Chondrocyte (in vitro differentiated cells): ENCODE data around the gene APOBR. TPM values are rescaled to one million over a fixed set of nuclear protein-coding genes. Genes with fewer than 3 reads are reported as not detected.
"Not testable (repeated sequence)": the region's sequence is repeated elsewhere in the genome, so short reads cannot be mapped to it uniquely, and the experiment has no call there.

ENCODE experiments used
- DNase-seq: peaks from one replicate; pipeline ENCODE4 v3.0.0; 2021; ENCODE audit warnings: mixed read lengths, low spot score
- H3K27ac Mint-ChIP-seq: one replicate; pipeline ENCODE4 v1.8.0; 2021; ENCODE audit warnings: mild to moderate bottlenecking, moderate library complexity, mixed read lengths; ENCODE audit not compliant: unreplicated experiment
- H3K27me3 Mint-ChIP-seq: 2 replicates; pipeline ENCODE4 v1.8.0; 2021; ENCODE audit warnings: low read depth, mixed read lengths
- H3K36me3 Mint-ChIP-seq: 2 replicates; pipeline ENCODE4 v1.8.0; 2021; ENCODE audit warnings: low read depth, mixed read lengths
- H3K4me1 Mint-ChIP-seq: 2 replicates; pipeline ENCODE4 v1.8.0; 2021; ENCODE audit warnings: low read depth, mild to moderate bottlenecking, mixed read lengths
- H3K4me3 Mint-ChIP-seq: one replicate; pipeline ENCODE4 v1.8.0; 2021; ENCODE audit warnings: mild to moderate bottlenecking, moderate library complexity, mixed read lengths; ENCODE audit not compliant: unreplicated experiment
- H3K9me3 Mint-ChIP-seq: 2 replicates; pipeline ENCODE4 v1.8.0; 2021; ENCODE audit warnings: low read depth, mixed read lengths
- CTCF ChIP-seq: fragments of 200-600 bp; sonication (generic); IDR thresholded peaks from 2 replicates; pipeline ENCODE4 v1.5.0; 2021; ENCODE audit warnings: antibody characterized with exemption, mild to moderate bottlenecking, moderate library complexity
- total RNA-seq: library from RNA; stranded (reverse); gene quantifications from 3 replicates; pipeline ENCODE4 v1.2.1, GENCODE V29; 2021

Gene APOBR
- total RNA-seq, 1 donor from 2014 or later = 0.07 TPM

DNA sequence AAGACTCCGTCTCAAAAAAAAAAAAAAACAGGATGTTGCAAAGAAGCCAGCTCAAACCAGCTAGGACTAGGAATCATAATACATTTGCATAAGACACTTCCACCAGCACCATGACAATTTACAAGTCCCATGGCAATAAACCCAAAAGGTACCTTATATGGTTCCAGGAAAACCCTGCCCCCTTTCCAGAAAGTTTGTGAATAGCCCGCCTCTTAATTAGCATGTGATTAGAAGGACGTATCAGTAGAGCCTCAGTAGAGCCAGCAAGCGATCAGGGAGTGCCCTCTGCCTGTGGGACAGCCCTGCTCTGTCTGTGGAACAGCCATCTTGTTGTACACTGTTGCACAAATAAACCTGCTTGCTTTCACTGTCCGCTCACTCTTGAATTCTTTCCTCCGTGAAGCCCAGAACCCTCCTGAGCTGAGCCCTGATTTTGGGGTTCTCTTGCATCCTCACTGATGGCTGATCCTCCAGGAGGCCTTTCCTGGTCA, 30.3 kb downstream of the APOBR start:
- Mint-ChIP-seq H3K36me3 (no peaks in the 10 kb centered on the region), H3K9me3 (no peaks in the 10 kb centered on the region), H3K4me1 (peaks cover 11% of the 10 kb centered on the region), H3K4me3 (no peak overlapping the region), H3K27me3 (peaks cover 1% of the 10 kb centered on the region), H3K27ac (no peak overlapping the region)
- DNase-seq = no peak
- peak; percentile 14 for TF ChIP-seq CTCF

- Mint-ChIP-seq H3K9me3 (no peaks in the 10 kb centered on the region), H3K27me3 (no peaks in the 10 kb centered on the region), H3K36me3 (no peaks in the 10 kb centered on the region), H3K4me1 (peaks cover 11% of the 10 kb centered on the region), H3K27ac (no peak overlapping the region), H3K4me3 (no peak overlapping the region)
- DNase-seq = no peak
- no peak for TF ChIP-seq CTCF
Observed at GRCh38 chr16:28526201-28527099, 32.0 kb downstream of the APOBR start.

GRCh38 chr16:28527100-28527785, 32.8 kb downstream of the APOBR start:
- not testable (repeated sequence) for H3K36me3 Mint-ChIP-seq, H3K4me3 Mint-ChIP-seq, DNase-seq, H3K27me3 Mint-ChIP-seq, H3K9me3 Mint-ChIP-seq, H3K27ac Mint-ChIP-seq
- H3K4me1 Mint-ChIP-seq = peaks cover 14% of the 10 kb centered on the region

GRCh38 chr16:28527985-28528384, 33.5 kb downstream of the APOBR start:
- H3K4me1 Mint-ChIP-seq = peaks cover 20% of the 10 kb centered on the region
- H3K9me3 Mint-ChIP-seq = no peaks in the 10 kb centered on the region
- H3K27me3 Mint-ChIP-seq = no peaks in the 10 kb centered on the region
- DNase-seq = no peak
- no peak overlapping the region for H3K27ac Mint-ChIP-seq
- TF ChIP-seq CTCF = no peak
- no peaks in the 10 kb centered on the region for H3K36me3 Mint-ChIP-seq
- H3K4me3 Mint-ChIP-seq = no peak overlapping the region

- no peak for TF ChIP-seq CTCF
- no peak for DNase-seq
- Mint-ChIP-seq H3K27ac (no peak overlapping the region), H3K27me3 (no peaks in the 10 kb centered on the region), H3K36me3 (no peaks in the 10 kb centered on the region), H3K4me1 (peaks cover 21% of the 10 kb centered on the region), H3K4me3 (no peak overlapping the region), H3K9me3 (no peaks in the 10 kb centered on the region)
Observed at GRCh38 chr16:28528463-28528867, 34.0 kb downstream of the APOBR start.
